Osteocyte (in vitro differentiated cells): ENCODE measurements around the gene SUPV3L1. TPM values are rescaled to one million over a fixed set of nuclear protein-coding genes. Genes with fewer than 3 reads are reported as not detected.

Source experiments
- DNase-seq: peaks from one replicate; pipeline ENCODE4 v3.0.0; 2021; ENCODE audit warnings: mixed read lengths; ENCODE audit not compliant: unreplicated experiment; ENCODE audit errors: extremely low spot score
- H3K27ac Mint-ChIP-seq: one replicate; pipeline ENCODE4 v1.8.0; 2021; ENCODE audit warnings: mild to moderate bottlenecking, mixed read lengths; ENCODE audit not compliant: unreplicated experiment
- H3K27me3 Mint-ChIP-seq: one replicate; pipeline ENCODE4 v1.8.0; 2021; ENCODE audit warnings: mixed read lengths; ENCODE audit not compliant: unreplicated experiment
- H3K36me3 Mint-ChIP-seq: one replicate; pipeline ENCODE4 v1.8.0; 2021; ENCODE audit warnings: mixed read lengths; ENCODE audit not compliant: unreplicated experiment
- H3K4me1 Mint-ChIP-seq: one replicate; pipeline ENCODE4 v1.8.0; 2021; ENCODE audit warnings: mixed read lengths; ENCODE audit not compliant: unreplicated experiment
- H3K4me3 Mint-ChIP-seq: one replicate; pipeline ENCODE4 v1.8.0; 2021; ENCODE audit warnings: mild to moderate bottlenecking, moderate library complexity, mixed read lengths; ENCODE audit not compliant: unreplicated experiment
- H3K9me3 Mint-ChIP-seq: one replicate; pipeline ENCODE4 v1.8.0; 2021; ENCODE audit warnings: mixed read lengths; ENCODE audit not compliant: unreplicated experiment
- CTCF ChIP-seq: fragments of 200-600 bp; sonication (generic); IDR thresholded peaks from 2 replicates; pipeline ENCODE4 v1.5.0; 2021; ENCODE audit warnings: antibody characterized with exemption, mild to moderate bottlenecking, moderate library complexity
- total RNA-seq: library from RNA; stranded (reverse); gene quantifications from 2 replicates; pipeline ENCODE4 v1.2.1, GENCODE V29; 2021

SUPV3L1 gene
- total RNA-seq, 1 donor from 2014 or later, result 27.3 TPM

DNA sequence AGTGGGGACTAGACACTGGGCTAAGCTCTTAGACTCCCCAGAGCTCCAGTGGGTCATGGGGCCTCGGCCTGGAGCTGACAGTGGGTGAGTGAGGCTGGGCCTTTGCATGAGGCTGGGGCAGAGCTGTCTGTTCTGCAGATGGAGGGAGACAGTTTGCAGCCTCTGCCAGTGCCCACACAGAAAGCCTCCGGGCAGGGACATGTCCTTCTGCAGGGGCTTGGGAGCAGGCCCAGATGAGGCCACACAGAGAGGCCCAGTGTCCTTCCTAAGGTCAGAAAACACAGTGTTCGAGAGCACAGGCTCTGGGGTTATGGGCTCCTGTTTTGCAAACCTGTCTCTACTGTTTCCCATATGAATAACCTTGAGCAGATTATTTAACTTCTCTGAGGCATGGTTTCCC is 73.1 kb downstream of the SUPV3L1 start:
- H3K9me3 Mint-ChIP-seq, result no peaks in the 10 kb centered on the region
- no peaks in the 10 kb centered on the region for H3K36me3 Mint-ChIP-seq
- H3K27ac Mint-ChIP-seq, result no peak overlapping the region
- H3K4me1 Mint-ChIP-seq, result no peaks in the 10 kb centered on the region
- no peak overlapping the region for H3K4me3 Mint-ChIP-seq
- no peak for TF ChIP-seq CTCF
- H3K27me3 Mint-ChIP-seq, result no peaks in the 10 kb centered on the region
- no peak for DNase-seq

- H3K36me3 Mint-ChIP-seq, result no peaks in the 10 kb centered on the region
- H3K4me1 Mint-ChIP-seq, result no peaks in the 10 kb centered on the region
- TF ChIP-seq CTCF, result no peak
- H3K27me3 Mint-ChIP-seq, result no peaks in the 10 kb centered on the region
- H3K27ac Mint-ChIP-seq, result no peak overlapping the region
- no peak for DNase-seq
- no peak overlapping the region for H3K4me3 Mint-ChIP-seq
- no peaks in the 10 kb centered on the region for H3K9me3 Mint-ChIP-seq
Observed at GRCh38 chr10:69254877-69255276, 74.8 kb downstream of the SUPV3L1 start.

Other genes starting within 250 kb of the SUPV3L1 start
- 53.9 and 54.1 TPM in 2 replicates for gene DDX21, start 224.1 kb upstream of the SUPV3L1 start, total RNA-seq
- 29.9 and 31.8 TPM in 2 replicates for gene KIFBP, start 191.4 kb upstream of the SUPV3L1 start, total RNA-seq
- gene SRGN, start 92.1 kb upstream of the SUPV3L1 start, total RNA-seq, result 30.0 and 35.9 TPM in 2 replicates
- 59.4 and 62.2 TPM in 2 replicates for gene VPS26A, start 56.1 kb upstream of the SUPV3L1 start, total RNA-seq
- gene HKDC1, start 40.1 kb downstream of the SUPV3L1 start, total RNA-seq, result 0.19 TPM in 1 of 2 replicates, not detected in the other
- gene HK1, start 98.3 kb downstream of the SUPV3L1 start, total RNA-seq, result 59.4 and 61.3 TPM in 2 replicates
- gene TACR2, start 236.7 kb downstream of the SUPV3L1 start, total RNA-seq, result not detected in 2 replicates